Spinal cord (tissue), 10 donors: ENCODE data around the gene CCNC. TPM values are rescaled to one million over a fixed set of nuclear protein-coding genes. Genes with fewer than 3 reads are reported as not detected.

ENCODE experiments used
- DNase-seq, 6 donors: peaks; one replicate each; pipeline versions ENCODE4 v3.0.0 to v3.0.0-alpha.2; 2013 to 2015; ENCODE audit warnings: low spot score in 6 of 6, low read depth in 4 of 6
- H3K27ac ChIP-seq: one replicate; pipeline ENCODE4 v1.5.1; 2013; ENCODE audit warnings: low read depth, low read length, control low read depth
- H3K27me3 ChIP-seq: one replicate; pipeline ENCODE4 v1.6.1; 2013; ENCODE audit warnings: low read length; ENCODE audit not compliant: control insufficient read depth, insufficient read depth
- H3K36me3 ChIP-seq: one replicate; pipeline ENCODE4 v1.6.1; 2013; ENCODE audit warnings: low read length; ENCODE audit not compliant: control insufficient read depth, insufficient read depth
- H3K4me1 ChIP-seq: one replicate; pipeline ENCODE4 v1.6.1; 2013; ENCODE audit warnings: low read length; ENCODE audit not compliant: control insufficient read depth, insufficient read depth
- H3K4me3 ChIP-seq: one replicate; pipeline ENCODE4 v1.5.1; 2013; ENCODE audit warnings: low read depth, low read length, control low read depth
- H3K9me3 ChIP-seq: one replicate; pipeline ENCODE4 v1.6.1; 2013; ENCODE audit warnings: low read length; ENCODE audit not compliant: control insufficient read depth, insufficient read depth
- WGBS: methylation state at CpG from one replicate; pipeline ENCODE4 v1.1.5; 2013; ENCODE audit warnings: missing lambda C conversion rate; ENCODE audit not compliant: insufficient coverage; 5-methylcytosine and 5-hydroxymethylcytosine counted together
- polyA plus RNA-seq, 2 donors: library from polyadenylated mRNA; unstranded; fragments of 120-200 nt; gene quantifications; one replicate each; pipeline ENCODE4 v1.2.1, GENCODE V29; 2013; ENCODE audit not compliant: insufficient read length in 2 of 2
- total RNA-seq, 2 donors: library from RNA; depleted of rRNA in 1 of 2; stranded (reverse); fragments of 120-200 nt in 1 of 2; fragments of >200 nt in 1 of 2; gene quantifications; one replicate each; pipeline versions ENCODE4 v1.2.3 to v1.2.4, GENCODE V29; 2013 to 2014
- donor health status: healthy.

The CCNC gene
- total and polyA plus RNA-seq, 4 donors: 45.3 to 90.2 (median 64.4) TPM

DNA sequence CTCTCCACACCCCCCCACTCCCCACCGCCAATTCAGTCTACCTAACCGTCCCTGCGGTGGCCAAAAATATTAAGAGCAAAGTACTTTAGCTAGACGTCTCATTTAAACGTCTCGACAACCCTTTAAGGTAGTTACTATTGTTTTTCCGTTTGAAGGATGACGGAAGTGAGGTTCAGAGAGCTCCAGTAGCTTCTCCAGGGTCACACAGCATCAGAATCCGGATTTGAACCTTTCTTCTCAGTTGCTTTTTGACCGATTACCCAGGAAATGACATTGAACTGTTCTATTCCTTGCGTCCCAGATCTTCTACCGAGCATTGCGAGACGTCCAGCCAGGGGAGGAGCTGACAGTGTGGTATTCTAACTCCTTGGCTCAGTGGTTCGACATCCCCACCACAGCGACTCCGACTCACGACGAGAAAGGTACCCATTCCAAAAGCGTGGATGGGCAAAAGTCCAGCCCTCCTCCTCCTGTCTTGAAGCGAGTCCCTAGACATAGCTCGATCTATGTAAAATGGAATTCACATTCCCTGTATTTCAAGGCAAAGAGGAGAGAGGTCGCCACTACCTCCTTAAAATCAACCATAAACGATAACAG lies 40.5 kb upstream of the CCNC start:
- peaks cover 96% of the 10 kb centered on the region for H3K27me3 ChIP-seq
- WGBS: 20% methylated on average over 7 of the region's 24 CpGs
- peaks cover 46% of the 10 kb centered on the region for H3K4me1 ChIP-seq
- no peaks in the 10 kb centered on the region for H3K9me3 ChIP-seq
- H3K4me3 ChIP-seq: no peak overlapping the region
- no peak overlapping the region for H3K27ac ChIP-seq
- DNase-seq: no peak
- H3K36me3 ChIP-seq: peaks cover 7% of the 10 kb centered on the region

DNA sequence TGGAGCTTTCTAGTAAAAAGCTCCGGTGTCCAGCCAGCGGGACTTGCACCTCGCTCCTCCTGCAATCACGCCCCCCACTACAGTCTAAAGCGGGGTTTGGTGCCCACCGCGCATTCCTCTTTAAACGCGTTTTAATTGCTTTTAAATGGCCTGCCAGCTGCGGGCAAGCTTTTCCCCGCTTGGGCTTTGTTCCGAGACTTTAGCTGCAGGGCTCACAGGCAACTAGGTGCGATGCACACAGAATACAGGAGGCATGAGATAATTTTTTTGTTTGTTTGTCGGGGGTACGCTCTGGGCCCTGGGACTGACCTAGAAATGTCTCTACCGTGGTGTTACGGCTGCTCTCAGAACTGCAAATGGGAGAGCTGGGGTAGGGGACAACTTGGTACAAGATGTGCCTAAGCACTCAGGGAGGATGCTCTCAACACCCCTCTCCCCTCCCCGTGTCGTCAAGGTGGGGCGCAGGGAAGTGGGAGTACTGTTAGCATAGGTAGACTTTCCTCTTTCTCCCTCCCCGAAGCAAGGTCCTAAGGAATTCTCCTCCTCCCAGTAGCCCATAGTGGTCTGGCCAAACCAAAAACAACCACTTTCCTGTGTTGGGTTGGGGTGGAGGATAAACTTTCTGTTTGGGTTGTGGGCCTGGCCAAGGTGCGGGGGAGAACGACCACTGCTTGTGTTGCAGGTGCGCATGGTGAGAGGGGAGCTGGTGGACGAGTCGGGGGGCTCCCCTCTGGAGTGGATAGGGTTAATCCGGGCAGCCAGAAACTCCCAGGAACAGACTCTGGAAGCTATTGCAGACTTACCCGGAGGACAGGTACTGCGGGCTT lies 39.8 kb upstream of the CCNC start:
- WGBS: 3% methylated on average over 20 of the region's 29 CpGs
- no peak overlapping the region for H3K27ac ChIP-seq

DNA sequence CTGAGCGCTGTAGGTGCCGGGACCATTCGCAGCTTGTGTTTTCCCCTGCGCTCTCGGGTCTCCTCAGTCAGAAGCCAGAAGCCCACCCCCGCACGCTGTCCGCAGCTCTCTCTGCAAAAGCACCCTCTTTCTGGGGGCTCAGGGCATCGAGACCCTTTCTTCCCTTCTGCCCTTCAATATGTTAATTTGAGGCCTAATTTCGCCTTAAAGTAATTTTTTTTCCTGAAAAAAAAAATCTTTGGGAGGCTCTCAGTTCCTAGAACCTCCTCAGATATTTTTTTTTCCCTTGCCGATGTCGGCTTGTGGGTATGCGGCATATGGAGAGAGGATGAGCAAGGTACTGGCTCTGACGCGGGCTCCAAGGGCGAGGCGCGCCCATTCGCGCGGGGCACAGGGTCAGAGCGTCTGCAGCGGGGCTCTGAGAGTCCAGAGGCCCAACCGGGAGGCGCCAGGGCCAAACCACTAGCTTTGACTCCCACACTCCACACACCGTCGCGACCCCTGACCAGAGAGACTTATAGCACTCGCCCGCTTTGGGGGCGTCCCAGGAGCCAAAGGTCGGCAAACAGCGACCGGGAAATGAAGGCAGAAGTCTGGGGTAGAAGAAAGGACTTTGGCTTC lies 39.1 kb upstream of the CCNC start:
- 2% methylated on average over 29 of the region's 34 CpGs for WGBS
- Histone ChIP-seq H3K4me3 (peak overlapping the region; percentile 45), H3K27me3 (peaks cover 99% of the 10 kb centered on the region), H3K36me3 (no peaks in the 10 kb centered on the region), H3K4me1 (peaks cover 49% of the 10 kb centered on the region), H3K27ac (peak overlapping the region; percentile 63), H3K9me3 (no peaks in the 10 kb centered on the region)
- no peak for DNase-seq

More for the DNA sequence above, 39.8 kb upstream of the CCNC start:
- Histone ChIP-seq H3K4me1 (peaks cover 49% of the 10 kb centered on the region), H3K27me3 (peaks cover 99% of the 10 kb centered on the region), H3K9me3 (no peaks in the 10 kb centered on the region), H3K4me3 (peak overlapping the region; percentile 14), H3K36me3 (peaks cover 4% of the 10 kb centered on the region)
- peak in 1 of 6 donors; percentile 28 for DNase-seq

DNA sequence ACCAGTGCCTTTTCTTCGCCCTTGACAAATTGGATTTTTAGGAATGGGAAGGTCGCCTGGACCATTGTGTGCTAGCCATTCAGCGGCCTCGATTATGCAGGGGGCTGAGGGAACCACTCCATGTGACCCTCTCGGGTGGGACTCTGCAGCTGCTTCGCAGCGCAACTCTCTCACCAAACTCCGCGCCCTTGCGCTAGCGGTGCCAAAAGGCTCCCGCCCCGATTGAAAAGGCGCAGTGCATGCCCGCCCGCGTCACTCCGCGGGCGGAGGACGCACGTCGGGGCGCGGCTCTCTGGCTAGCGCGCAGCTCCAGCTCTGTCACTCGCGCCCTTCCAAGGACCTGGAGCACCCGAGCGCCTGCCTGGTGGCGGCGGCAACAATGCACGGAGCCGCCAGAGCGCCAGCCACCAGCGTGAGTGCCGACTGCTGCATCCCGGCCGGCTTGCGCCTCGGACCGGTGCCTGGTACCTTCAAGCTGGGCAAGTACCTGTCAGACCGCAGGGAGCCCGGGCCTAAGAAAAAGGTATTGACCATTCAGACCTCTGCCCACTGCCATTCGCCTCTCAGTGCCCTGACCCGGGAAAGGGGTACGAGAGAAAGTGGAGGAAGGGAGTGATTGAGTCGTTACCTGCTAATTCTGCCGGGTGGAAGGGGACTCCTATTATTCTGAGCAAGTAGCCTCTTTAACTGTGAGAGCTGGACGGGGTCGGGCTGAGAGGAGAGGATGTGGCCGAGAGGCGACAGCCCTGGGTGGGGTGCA lies 38.4 kb upstream of the CCNC start, which contains the start of gene PRDM13:
Gene PRDM13 (plus strand): TSS at position 178 of the 760 bp plus-strand sequence. CDS start 202 bp downstream, at position 380.
- under 1% methylated on average over 52 of the region's 54 CpGs for WGBS
- Histone ChIP-seq H3K4me1 (peaks cover 48% of the 10 kb centered on the region), H3K4me3 (peak within 1 kb of the TSS; percentile 45), H3K27ac (peak within 1 kb of the TSS; percentile 63), H3K9me3 (no peaks in the 10 kb centered on the region), H3K36me3 (no peaks in the 10 kb centered on the region), H3K27me3 (peaks cover 99% of the 10 kb centered on the region)
- DNase-seq: peak in 3 of 6 donors; percentile 67 to 87 (median 79)

DNA sequence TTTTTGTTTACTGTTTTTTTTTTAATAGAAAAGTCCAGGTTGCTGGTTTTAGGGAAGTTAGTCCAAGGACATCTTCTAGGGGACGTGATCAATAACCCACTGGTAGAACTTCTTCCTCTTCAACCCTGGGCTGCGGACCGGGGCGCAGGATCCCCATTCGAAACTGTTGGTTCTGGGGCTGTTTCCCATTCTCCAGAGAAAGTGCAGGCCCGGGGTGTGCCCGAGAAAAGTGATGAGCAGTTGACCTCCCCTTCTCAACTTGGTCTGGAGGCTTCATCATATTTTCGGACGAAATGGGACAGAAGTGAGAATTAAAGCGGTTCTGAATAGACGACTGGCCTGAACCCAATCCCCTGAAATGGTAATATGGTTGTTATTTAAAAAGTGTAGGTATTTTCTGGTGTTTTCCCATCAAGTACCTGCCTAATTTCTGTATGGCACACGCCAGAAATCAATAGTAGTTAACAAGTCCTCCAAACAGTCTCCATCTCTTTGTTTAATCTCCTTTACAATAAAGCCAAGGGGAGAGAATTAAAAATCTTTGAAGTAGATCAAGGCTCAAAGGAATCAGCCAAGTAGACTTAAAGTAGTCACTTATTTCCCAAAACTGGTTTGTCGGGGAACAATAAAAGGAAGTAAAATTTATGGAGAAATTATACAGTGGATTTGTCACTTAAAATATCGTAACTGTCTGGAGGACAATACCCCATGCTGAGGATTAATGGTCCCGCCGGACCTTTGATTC lies 37.6 kb upstream of the CCNC start:
- Histone ChIP-seq H3K36me3 (no peaks in the 10 kb centered on the region), H3K9me3 (no peaks in the 10 kb centered on the region), H3K27me3 (peaks cover 99% of the 10 kb centered on the region), H3K4me1 (peaks cover 48% of the 10 kb centered on the region), H3K4me3 (no peak overlapping the region), H3K27ac (no peak overlapping the region)
- WGBS: 3% methylated on average over 6 of the region's 16 CpGs
- DNase-seq: no peak

DNA sequence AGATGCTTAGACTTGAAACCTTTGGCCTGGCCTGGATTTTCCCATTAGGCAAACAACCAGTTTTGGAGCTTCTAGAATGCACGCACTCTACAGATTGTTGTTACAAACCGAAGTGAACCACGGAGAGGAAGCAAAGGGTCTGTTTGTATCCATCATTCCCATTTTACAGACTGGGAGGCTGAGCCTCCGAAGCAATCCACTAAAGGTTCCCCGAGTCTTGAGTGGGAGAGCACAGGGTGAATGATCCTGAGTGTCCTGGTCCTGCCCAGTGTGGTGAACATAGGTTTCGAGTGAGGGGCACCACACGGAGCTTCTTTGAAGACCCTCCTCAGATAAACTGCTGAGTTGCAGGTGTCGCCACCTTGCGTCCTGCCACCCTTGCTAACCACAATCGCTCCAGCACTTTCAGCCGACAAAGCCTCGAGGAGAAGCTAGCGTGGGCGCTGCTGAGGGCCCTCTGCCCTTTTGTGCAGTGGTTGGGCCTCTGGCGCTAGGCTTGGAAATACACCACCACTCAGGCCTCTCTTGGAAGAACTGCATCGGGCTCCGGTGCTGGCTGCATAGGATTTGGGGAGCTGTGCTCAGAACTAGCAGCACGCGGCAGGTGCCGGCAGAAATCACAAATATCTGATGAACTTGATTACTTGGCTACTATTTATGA lies 36.7 kb upstream of the CCNC start:
- Histone ChIP-seq H3K4me3 (no peak overlapping the region), H3K27me3 (peaks cover 99% of the 10 kb centered on the region), H3K27ac (no peak overlapping the region), H3K4me1 (peaks cover 48% of the 10 kb centered on the region), H3K36me3 (no peaks in the 10 kb centered on the region), H3K9me3 (no peaks in the 10 kb centered on the region)
- DNase-seq: no peak
- WGBS: 18% methylated on average over 12 of the region's 20 CpGs

DNA sequence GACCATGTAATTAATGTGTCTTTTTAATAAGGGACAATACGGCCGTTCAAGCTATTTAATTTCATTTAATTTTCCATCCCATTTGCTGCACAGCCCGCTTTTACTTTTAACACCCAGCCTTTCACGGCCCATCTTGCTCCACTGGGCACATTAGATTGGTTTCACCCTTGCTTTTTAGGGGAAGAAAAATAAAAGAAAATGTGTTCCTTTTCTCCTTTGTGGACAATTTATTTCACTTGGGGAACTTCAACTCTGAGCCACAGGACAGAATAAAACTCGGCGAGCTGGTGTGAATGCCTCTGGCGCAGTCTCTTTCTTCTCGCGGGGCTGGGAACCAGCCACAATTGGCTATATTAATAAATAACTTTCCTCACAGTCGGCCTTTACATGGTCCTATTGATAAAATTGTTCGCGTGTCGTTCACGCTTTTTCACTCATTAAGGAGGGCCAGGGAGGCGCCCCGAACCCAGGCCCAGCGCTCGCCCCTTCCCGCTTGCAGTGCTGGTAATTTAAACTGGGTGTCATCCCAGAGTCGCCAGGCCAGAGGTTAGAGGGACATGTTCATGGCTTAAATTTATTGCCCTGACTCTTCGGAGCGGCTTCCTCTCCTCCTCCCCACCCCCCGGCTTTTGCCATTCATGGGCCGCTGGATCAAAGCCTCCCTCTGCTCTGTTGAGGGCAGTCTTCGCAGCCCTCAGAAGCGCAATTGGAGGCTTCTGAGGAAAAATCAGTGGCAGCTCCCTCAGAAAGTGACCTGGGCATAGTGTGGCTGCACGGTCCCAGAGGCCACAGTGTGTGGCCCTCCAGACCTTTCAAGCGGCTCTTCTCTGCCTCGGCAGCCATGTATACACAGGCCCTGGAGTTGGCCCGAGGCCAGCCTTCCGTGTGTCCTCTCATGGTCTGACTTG lies 36.0 kb upstream of the CCNC start:
- H3K4me3 ChIP-seq: peak overlapping the region; percentile 29

More for the DNA sequence above, 36.0 kb upstream of the CCNC start:
- Histone ChIP-seq H3K4me1 (peaks cover 48% of the 10 kb centered on the region), H3K27ac (no peak overlapping the region), H3K36me3 (no peaks in the 10 kb centered on the region), H3K27me3 (peaks cover 91% of the 10 kb centered on the region), H3K9me3 (no peaks in the 10 kb centered on the region)
- 7% methylated on average over 25 of the region's 31 CpGs for WGBS
- peak in 1 of 6 donors; percentile 69 for DNase-seq
